Keratinocyte (primary cell): ENCODE measurements around the gene ENTPD7.

Experiments used
- EZH2 ChIP-seq: IDR thresholded peaks from one replicate; pipeline ENCODE4 v1.6.1; 2012; ENCODE audit warnings: inconsistent platforms, mild to moderate bottlenecking, low read length, moderate library complexity
- TF ChIP-seq, protein P1 (sequence below), 3 experiments: IDR thresholded peaks in 1 of 3; conservative IDR thresholded peaks in 1 of 3; optimal IDR thresholded peaks in 1 of 3; 2 replicates in 2 of 3; 3 replicates in 1 of 3; pipeline versions ENCODE3 to v1.5.1; 2011; ENCODE audit warnings: low read length in 3 of 3, mild to moderate bottlenecking in 3 of 3, moderate library complexity in 2 of 3, control low read depth in 1 of 3, inconsistent platforms in 1 of 3; ENCODE audit not compliant: insufficient read depth in 2 of 3; ENCODE audit errors: extremely low read depth in 1 of 3

DNA sequence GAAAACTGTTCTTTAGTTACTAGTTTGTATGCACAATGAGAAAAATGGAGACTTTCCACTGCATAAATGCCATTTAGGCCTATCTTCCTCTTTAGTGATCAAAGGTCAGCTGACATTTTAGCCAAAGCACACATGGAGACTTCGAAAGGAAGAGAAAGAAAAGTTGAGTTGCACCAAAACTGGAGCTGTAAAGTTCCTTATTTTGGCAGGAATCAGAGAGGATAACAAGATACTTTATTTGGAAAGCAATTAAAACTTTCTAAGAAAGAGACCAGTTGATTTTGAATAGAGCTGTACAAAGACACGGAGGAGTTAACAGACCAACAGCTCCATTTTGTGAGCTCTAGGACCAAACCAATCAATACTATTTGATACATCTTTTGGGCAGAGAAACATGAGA is 14.2 kb downstream of the ENTPD7 start:
- TF ChIP-seq, protein P1, sequence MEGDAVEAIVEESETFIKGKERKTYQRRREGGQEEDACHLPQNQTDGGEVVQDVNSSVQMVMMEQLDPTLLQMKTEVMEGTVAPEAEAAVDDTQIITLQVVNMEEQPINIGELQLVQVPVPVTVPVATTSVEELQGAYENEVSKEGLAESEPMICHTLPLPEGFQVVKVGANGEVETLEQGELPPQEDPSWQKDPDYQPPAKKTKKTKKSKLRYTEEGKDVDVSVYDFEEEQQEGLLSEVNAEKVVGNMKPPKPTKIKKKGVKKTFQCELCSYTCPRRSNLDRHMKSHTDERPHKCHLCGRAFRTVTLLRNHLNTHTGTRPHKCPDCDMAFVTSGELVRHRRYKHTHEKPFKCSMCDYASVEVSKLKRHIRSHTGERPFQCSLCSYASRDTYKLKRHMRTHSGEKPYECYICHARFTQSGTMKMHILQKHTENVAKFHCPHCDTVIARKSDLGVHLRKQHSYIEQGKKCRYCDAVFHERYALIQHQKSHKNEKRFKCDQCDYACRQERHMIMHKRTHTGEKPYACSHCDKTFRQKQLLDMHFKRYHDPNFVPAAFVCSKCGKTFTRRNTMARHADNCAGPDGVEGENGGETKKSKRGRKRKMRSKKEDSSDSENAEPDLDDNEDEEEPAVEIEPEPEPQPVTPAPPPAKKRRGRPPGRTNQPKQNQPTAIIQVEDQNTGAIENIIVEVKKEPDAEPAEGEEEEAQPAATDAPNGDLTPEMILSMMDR (optimal IDR thresholded peaks at IDR 0.05 in 1 of 3, IDR thresholded peaks at IDR 0.05 in 1 of 3, conservative IDR thresholded peaks at IDR 0.05 in 1 of 3; ENCODE audit: extremely low read depth in 1 of 3, insufficient read depth in 2 of 3, low read length in 3 of 3), result no peak
- no peak for TF ChIP-seq EZH2
